ENCODE measurements around the gene ZNF180. TPM values are rescaled to one million over a fixed set of nuclear protein-coding genes. Genes with fewer than 3 reads are reported as not detected.
"Not testable (repeated sequence)": the region's sequence is repeated elsewhere in the genome, so short reads cannot be mapped to it uniquely, and the experiment has no call there.

ZNF180 gene
- total RNA-seq, 4 donors from 2014 or later, result 7.8 to 28.1 (median 15.1) TPM

GRCh38 chr19:44498988-44499387 is 1.3 kb downstream of the ZNF180 start:
- DNase-seq, result no peak
- TF ChIP-seq CTCF (IDR thresholded peaks at IDR 0.05) (no peak), POLR2A (IDR thresholded peaks at IDR 0.05) (no peak)
- peaks cover 0 to 19% (median 5%) of the 10 kb centered on the region in 4 donors for H3K4me1 ChIP-seq
- H3K27me3 ChIP-seq, result no peaks in the 10 kb centered on the region
- H3K36me3 ChIP-seq, result peaks cover 0 to 46% (median 7%) of the 10 kb centered on the region in 3 donors
- peak overlapping the region in 2 of 4 donors; percentile 70 to 79 for H3K4me3 ChIP-seq
- H3K9me3 ChIP-seq, result peaks cover 0 to 46% (median 26%) of the 10 kb centered on the region in 4 donors
- no peak overlapping the region for H3K27ac ChIP-seq

GRCh38 chr19:44496711-44497110 is 3.6 kb downstream of the ZNF180 start:
- H3K27ac ChIP-seq, result no peak overlapping the region
- peaks cover 0 to 19% (median 5%) of the 10 kb centered on the region in 4 donors for H3K4me1 ChIP-seq
- H3K4me3 ChIP-seq, result no peak overlapping the region
- DNase-seq, result no peak
- peaks cover 4 to 69% (median 7%) of the 10 kb centered on the region in 3 donors for H3K36me3 ChIP-seq
- peaks cover 0 to 69% (median 37%) of the 10 kb centered on the region in 4 donors for H3K9me3 ChIP-seq
- no peaks in the 10 kb centered on the region for H3K27me3 ChIP-seq
- no peak for TF ChIP-seq POLR2A (IDR thresholded peaks at IDR 0.05)
- TF ChIP-seq CTCF (IDR thresholded peaks at IDR 0.05), result no peak

- no peak overlapping the region for H3K27ac ChIP-seq
- peaks cover 0 to 100% (median 78%) of the 10 kb centered on the region in 4 donors for H3K9me3 ChIP-seq
- TF ChIP-seq POLR2A (IDR thresholded peaks at IDR 0.05) (no peak), CTCF (IDR thresholded peaks at IDR 0.05) (no peak)
- no peaks in the 10 kb centered on the region for H3K27me3 ChIP-seq
- DNase-seq, result no peak
- H3K36me3 ChIP-seq, result peaks cover 0 to 63% (median 23%) of the 10 kb centered on the region in 3 donors
- no peak overlapping the region for H3K4me3 ChIP-seq
- no peaks in the 10 kb centered on the region for H3K4me1 ChIP-seq
Observed at GRCh38 chr19:44476559-44477408, 23.5 kb downstream of the ZNF180 start.

- peaks cover 0 to 75% (median 30%) of the 10 kb centered on the region in 4 donors for H3K9me3 ChIP-seq
- H3K36me3 ChIP-seq, H3K4me1 ChIP-seq, H3K4me3 ChIP-seq, H3K27me3 ChIP-seq, DNase-seq, H3K27ac ChIP-seq: not testable (repeated sequence)
Observed at GRCh38 chr19:44468730-44469129, 31.6 kb downstream of the ZNF180 start.

GRCh38 chr19:44462600-44463286 is 37.6 kb downstream of the ZNF180 start:
- not testable (repeated sequence) for H3K36me3 ChIP-seq, H3K4me1 ChIP-seq, H3K27me3 ChIP-seq, H3K27ac ChIP-seq, DNase-seq, H3K4me3 ChIP-seq
- H3K9me3 ChIP-seq, result peaks cover 0 to 33% (median 11%) of the 10 kb centered on the region in 4 donors

GRCh38 chr19:44456016-44456415 is 44.3 kb downstream of the ZNF180 start:
- DNase-seq, H3K4me3 ChIP-seq, H3K27ac ChIP-seq, H3K36me3 ChIP-seq, H3K27me3 ChIP-seq, H3K4me1 ChIP-seq: not testable (repeated sequence)
- peaks cover 0 to 45% (median 20%) of the 10 kb centered on the region in 4 donors for H3K9me3 ChIP-seq

GRCh38 chr19:44455100-44455499 is 45.2 kb downstream of the ZNF180 start:
- Histone ChIP-seq H3K4me1 (no peaks in the 10 kb centered on the region), H3K27ac (no peak overlapping the region), H3K36me3 (no peaks in the 10 kb centered on the region), H3K27me3 (no peaks in the 10 kb centered on the region), H3K9me3 (peaks cover 0 to 47% (median 19%) of the 10 kb centered on the region in 4 donors), H3K4me3 (no peak overlapping the region)
- TF ChIP-seq POLR2A (IDR thresholded peaks at IDR 0.05), result no peak
- TF ChIP-seq CTCF (IDR thresholded peaks at IDR 0.05), result no peak
- DNase-seq, result no peak
